Stimulated activated CD4-positive, alpha-beta T cell treated with anti-CD3 and anti-CD28 coated beads, Interleukin-2, amount 100 ng/mL, for 24 hours (primary cell): ENCODE measurements around the gene PANK1.
"Not testable (repeated sequence)": the region's sequence is repeated elsewhere in the genome, so short reads cannot be mapped to it uniquely, and the experiment has no call there.

Experiments
- DNase-seq, 2 donors: peaks; one replicate each; pipeline ENCODE4 v3.0.0-alpha.2; 2020

Gene PANK1

DNA sequence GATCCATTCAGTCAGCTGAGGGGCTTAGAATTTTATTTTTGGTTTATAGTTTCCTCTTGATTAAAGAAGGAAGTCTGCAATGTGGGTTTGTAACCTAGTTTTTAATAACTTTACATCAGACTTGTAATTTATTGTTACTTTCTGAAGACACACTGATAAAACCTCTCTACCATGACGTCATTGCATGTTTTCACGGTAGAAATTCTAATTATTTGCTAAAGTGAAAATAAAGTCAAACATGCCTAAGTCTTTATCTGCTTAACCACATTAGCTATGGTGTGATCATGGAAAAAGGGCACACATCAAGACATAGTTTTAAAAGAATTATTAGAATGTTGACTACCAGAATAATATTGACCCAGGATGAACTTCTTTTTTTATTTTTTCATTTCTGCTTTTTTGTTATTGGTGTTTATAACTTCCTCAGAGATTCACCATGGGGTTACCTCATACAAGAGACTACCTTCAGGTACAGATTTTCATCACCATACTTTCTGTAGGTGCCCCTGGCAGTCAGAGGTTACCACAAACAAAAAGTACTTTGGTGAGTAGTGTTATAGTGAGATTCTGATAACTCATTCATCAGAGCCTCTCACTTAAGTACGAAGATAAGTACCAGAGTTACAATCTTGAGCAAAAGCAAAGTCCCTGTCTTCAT lies 7.0 kb upstream of the PANK1 start:
- DNase-seq, result no peak

DNA sequence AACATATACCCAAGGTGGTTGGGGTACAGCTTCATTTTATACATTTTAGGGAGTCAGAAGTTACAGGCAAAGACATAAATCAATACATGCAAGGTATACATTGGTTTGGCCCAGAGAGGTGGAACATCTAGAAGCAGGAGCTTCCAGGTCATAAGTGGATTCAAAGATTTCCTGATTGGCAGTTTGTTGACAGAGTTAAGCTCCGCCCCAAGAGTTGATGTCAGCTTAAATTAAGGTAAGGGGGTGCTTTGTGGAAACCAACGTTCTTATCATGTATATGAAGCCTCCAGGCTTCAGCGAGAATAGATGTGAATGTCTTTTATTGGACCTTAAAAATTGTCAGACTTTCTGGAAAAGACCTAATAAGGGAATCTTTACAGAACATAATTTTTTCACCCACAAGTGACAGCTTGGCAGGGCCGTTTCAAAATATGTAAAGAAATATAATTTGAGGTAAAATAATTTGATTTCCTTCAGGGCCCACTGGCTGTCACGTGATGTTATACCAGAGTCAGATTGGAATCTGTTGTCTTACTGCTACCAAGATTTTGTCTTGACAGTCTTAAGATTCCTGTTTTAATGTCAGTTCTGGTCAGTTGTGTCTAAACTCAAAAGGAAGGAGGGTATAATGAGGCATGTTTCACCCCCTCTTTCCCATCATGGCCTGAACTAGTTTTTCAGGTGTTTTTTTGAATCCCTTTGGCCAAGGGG lies 6.3 kb upstream of the PANK1 start:
- DNase-seq, result no peak

DNA sequence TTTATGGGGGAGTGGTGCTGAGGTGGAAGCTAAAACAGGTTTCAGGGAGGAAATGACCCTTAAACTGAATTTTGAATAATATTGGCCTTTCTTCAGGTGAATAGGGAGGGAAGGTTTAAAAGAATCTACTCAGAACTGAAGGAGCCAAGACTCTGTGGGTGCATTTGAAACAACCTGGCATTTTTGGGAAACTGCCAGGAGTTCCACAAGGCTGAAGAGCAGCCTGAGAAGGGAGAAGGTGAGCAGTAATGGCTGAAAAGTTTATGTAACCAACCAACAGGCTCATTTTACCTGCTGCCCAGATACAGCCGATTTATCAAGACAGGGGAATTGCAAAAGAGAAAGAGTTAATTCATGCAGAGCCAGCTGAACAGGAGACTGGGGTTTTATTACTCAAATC lies 4.0 kb upstream of the PANK1 start:
- no peak for DNase-seq

DNA sequence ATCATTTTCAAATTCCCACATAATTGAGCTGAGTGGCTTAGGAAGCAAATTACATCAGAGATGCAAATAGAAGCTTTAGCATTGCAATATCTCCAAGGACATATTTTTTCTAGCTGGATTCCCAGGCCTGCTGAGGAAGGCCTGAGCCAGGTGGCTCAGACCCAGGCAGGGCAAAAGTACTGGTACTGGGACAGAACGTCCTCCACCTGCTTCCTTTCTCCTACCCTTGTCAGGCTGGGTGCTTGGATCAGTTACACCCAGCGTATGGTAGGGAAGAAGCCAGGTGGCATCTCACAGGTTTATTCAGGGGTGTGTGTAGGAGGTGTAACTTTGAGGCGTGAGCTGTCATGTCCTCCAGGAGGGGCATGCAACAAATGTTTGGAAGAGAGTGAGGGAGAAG lies 3.0 kb upstream of the PANK1 start:
- no peak for DNase-seq

DNA sequence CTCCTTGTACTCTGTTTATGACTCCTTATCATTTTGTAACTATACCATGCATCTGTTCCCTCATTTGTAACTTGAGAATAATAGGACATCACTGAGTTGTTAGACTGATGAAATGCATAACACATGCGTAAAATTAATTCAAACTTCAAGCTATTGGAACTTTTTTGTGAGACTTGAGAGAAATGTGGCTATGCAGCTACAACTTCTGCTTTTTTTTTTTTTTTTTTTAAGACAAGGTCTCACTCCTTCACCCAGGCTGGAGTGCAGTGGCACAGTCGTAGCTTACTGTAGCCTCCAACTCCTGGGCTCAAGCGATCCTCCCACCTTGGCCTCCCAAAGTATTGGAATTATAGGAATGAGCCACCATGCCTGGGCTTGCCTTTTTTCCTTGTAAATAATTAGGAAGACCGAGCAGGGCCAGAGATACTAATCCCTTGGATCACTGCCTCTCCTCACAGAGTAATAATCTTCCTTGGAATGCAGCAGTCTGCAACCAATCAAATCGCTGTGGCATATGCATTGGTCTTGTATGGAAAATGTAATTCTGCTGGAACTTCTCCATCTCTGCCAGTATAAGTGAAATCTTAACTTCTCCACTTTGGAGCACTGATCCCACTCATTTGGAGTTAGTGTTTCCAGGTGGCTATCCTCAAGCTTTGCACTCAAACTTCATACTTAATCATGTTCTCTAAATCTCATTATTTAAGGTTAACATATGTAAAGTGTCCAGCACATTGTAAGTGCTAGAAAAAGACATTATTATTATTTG lies 2.0 kb upstream of the PANK1 start:
- no peak for DNase-seq

DNA sequence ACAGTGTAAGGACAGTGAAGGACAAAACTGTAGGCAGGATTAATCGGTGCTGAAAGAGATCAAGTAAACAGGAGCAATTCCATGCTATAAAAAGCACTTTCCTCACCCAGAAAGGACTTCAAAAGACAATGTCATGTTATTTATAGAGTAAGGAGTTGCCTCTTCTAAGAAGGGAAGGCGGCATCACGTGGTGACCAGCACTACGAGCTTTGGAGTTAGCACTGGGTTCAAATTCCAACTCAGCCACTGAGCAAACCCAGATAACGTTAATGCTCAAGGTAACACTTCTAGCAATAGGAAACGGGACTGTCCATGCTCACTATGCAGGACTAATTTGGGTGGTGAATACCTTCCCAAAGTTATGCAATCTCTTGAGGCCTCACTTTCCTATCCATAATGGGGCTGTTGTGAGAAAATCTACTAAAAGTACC lies 715 bp upstream of the PANK1 start:
- DNase-seq, result peak in 1 of 2 donors; percentile 6

DNA sequence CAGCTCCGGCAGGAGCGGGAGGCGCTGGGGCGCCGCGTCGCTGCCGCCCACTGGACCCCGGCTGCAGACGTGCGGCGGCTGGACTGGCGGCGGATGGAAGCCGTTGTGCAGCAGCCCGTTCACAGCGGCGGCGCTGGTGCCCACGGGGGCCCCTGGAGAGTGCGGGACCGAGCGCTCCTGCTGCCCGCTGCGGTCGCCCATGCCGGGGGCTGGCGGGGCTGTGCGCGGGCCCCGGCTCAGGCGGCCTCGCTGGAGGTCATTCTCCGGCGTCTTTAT lies 413 bp downstream of the PANK1 start:
- no peak for DNase-seq

DNA sequence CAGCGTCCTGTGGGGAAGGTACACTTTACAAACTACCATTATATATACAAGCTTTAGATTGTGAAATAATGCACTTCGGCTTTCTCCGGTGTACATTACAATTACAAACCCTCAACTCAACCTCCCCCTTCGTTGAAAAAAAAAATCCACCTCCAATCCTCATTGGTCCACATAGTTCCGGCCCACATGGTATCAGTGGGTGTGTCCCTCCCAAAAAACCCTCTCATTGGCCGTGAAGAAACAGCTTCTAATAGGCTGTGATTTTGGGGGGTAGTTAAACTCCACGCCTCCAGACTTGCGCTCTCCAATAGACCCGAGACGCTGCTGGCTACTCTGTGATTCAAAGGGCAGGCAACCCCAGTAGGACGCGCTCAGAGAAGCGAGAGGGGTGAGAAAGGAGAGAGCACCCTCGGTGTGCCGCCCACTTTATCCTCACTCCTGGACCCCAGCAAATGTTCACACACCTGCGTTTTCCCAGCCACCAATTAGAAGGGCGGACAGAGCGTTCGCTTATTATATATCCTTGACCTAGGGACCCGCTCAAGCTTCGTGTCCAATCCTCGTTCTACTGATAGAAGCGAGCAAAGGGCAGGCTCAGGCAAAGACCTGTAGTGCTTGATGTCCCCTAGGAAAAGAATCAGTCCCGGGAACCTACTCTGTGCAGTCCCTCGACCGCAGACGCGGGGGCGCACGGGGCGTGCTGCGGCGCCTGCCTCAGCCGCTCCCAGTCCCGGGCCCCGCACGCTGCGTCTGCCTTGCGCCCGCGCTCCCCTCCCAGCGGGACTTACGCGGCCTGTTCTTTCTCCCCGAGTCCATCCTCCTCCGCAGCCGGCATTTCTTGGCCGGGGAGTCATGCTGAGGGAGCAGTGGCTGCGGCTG lies 991 bp downstream of the PANK1 start:
- DNase-seq, result peak; percentile 63 to 67

DNA sequence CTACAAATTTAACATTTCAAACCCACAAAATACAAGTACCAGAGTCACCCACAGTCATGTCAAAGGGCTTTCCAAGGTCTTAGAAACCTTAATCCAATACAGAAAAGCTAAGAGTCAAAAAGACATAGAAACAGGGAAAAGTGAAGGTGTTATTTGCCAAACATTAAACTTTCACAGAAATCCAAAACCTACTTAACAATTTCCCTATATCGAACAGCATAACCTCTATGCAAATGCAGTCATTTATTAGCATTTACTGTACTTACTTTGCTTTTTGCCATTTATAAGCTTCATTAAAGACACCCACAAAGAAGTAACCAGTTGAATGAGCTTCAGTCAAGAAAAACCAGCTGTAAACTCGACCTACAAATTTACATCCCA lies 1.6 kb downstream of the PANK1 start:
- no peak for DNase-seq

DNA sequence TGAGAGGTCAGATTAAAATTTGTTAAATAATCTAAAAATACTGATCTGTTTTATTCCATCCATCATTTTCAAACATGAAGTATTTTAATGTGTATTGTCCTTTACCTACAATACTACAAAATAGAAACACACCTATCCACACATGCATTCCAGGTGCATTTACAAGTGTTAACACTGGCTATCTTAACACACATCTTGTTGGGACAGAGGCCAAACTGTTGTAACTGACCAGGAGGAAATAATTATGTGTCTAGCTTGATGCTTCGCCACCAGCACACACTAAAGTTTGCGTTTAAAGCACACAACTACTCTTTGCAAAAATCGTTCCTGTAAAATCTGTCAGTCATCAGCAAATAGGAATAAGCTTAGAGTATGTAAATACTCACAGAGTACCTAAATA lies 2.8 kb downstream of the PANK1 start:
- DNase-seq, result no peak

DNA sequence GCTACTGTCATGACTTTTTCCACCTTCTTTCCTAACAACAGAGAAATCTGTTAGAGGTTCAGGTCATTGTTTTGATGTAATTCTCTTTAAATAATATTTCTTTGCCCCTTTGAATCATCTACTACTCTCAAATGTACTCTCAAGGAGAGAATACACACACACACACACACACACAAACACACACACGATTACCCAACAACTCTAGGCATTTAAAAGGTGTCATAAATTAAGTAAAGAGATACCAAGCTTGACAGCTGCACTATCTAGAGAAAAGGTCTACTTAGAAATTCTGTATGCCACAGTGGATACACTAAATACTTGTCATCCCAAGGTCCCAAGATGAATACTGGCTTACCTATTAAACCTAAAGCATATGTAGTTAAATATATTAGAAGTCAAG lies 4.8 kb downstream of the PANK1 start:
- DNase-seq, result no peak

DNA sequence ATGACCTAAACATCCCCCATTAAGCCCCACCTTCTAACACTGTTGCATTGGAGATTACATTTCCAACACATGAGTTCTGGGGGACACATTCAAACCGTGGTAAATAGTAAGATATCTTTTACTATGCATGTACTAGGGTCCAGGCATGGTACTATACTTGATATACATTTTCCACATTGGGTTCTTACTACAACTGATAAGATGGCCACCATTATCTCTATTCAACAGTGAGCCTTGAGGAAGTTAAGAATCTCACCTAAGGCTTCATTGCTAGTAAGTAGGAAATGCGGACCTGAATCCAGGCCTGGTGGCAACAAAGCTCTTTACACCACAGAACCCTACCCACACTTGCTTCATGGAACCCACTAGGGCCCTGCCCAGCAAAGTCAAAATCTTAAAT lies 5.7 kb downstream of the PANK1 start:
- DNase-seq, result no peak

DNA sequence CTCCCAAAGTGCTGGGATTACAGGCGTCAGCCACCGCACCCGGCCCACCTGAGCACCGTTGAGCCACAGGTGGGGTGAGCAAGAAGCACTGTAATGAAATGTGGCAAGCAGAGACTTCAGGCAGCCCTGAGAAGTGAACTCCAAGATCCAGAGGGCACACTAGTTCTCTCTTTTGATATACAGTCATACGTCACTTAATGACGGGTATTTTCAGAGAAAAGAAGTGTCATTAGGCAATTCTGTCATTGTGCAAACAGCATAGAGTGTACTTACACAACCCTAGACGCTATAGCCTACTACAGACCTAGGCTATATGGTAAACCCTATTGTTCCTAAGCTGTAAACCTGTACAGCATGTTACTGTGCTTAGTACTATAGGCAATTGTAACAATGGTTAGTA lies 7.9 kb downstream of the PANK1 start:
- no peak for DNase-seq

DNA sequence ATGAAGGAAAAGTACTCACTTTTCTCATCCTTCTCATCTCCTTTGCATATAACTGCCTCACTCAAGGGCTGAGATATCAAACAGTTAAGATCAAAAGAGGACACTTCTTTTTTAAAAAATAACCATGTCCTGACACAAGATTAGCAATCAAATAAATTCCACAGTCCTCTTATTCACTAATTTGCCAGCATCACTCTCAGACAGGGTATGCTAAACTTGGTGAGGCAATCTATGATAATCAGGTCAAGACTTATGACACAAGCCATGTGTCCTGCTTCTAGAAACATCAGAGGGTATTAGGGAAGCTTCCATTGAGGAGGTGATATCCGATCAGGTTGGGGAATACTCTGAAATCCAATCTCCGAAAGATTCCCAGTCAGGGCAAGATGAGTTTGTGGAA lies 10.4 kb downstream of the PANK1 start:
- DNase-seq, result no peak

DNA sequence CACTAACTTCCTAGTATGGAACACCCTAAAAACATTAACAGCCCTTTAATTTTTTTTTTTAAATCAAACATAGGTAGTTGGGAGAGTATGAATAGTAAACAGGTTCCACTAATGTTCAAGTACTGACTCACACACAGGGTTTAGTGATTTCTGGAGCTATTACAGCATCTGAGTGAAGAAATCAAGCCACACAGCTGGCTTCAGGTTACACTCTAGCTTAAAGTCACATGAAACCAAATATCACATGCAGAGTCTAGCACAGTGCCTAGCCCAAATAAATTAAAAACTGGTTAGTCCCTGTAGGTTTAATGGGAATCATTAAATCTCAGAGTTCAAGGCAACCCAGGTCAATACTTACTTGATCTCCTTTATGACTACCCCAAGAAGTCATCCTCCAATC lies 11.6 kb downstream of the PANK1 start:
- no peak for DNase-seq

DNA sequence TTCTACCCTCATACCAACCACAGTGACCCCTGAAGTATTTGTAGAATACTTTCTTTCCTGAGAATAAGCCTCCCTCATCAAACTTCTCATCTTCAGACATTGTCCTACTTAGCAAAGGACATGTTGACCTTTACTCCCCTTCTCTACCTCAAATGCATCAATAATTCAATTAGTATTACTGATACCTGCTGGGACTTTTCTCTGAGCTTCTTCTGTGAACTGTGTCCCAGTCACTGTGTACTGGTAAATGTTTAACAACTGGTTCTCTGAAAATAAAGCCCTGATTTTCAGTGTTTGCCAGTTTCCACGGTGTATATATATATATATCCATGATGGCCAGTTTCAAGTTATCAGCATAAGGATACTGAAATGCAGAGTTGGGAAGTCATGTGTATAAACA lies 12.2 kb downstream of the PANK1 start:
- no peak for DNase-seq

DNA sequence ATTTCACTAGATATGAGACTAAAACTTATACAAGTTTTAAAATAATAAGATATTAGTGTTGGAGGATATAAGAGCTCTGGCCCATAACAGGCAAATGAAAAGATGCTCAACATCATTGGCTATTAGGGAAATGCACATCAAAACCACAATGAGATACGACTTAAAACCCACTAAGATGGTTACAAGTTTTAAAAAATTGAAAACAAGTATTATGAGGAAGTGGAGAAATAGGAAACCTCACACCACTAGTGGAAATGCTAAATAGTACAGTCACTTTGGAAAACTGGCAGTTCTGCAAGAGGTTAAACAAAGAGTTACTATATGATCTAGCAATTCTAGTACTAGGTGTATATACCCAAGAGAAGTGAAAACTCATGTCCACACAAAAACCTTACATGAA lies 17.2 kb downstream of the PANK1 start:
- DNase-seq, result no peak

DNA sequence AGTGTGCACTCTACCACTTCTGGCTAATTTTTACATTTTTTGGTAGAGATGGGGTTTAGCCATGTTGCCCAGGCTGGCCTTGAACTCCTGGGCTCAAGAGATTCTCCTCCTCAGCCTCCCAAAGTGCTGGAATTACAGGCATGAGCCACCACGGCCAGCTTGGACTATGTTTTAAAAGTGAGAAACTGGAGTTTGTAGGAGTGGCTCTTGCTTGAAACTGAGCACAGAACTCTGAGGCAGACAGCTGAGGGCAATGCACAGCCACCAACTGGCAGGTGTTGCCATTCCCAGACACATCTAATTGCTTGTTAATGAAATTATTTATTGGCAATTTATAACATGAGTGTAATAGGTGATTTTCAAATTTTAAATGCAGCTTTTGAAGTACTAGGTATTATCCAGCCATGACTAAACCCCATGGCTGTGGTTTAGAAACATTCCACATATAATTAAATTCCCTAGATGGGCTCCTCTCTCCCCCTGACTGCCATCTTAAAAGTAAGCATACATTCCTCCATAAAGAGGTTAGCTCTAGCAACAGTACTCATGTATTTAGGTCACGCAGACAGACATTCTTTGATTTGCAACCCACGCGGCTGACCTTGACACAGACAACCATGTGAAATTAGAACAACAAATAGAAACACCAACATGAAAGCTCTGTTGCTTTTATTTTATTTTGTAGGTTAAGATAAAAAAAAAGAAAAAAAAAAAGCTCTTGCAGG lies 19.8 kb downstream of the PANK1 start:
- DNase-seq, result no peak

DNA sequence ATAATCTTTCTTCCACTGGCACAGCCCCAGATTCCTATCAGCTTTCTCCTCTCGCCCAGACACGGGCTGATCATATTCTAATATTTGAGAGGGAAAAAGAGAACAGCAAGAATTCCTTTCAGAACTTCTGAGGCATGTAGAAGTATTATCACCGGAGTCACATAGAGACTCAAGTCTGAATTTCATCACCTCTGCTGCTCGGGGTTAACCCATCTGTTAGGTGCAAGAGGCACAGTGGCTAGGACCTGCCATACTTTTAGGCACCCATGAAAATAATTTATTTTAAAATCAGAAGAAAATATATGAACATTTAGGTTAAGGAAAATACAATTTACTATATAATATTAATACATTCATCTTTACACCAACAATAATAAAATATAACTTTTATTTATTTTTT lies 21.0 kb downstream of the PANK1 start:
- no peak for DNase-seq

DNA sequence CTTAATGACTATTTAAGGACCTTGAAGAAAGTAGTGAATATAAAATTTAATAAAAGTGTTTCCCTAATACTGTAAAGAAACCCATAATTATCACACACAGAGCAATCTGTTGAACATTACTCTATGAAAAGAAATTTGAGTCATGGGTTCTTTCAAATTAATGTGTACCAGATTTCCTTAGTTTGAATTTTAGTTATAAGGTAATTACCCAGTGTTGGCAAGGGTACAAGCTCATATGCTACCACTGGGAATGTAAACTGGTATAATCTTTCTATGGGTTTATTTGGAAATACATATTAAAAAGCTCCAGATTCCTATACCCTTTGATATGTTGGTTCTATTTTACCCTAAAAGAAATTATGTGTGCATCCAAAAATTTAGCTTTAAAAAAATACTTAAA lies 22.9 kb downstream of the PANK1 start:
- DNase-seq, result no peak

DNA sequence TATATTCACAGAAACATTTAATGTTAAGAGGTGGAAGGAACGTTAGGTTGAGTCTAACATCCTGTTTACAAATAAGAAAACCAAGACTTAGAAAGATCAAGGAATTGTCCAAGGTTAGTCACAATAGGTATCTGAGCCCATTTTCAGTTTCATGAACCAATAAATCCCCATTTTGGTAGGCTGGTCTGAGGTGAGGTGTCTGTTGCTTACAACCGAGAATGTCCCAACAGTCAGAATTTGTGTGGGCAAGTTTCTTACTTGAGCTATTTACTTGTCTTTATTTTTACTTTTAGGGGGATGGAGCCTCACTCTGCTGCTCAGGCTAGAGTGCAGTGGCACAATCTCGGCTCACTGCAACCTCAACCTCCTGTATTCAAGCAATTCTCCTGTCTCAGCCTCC lies 23.6 kb downstream of the PANK1 start:
- no peak for DNase-seq

DNA sequence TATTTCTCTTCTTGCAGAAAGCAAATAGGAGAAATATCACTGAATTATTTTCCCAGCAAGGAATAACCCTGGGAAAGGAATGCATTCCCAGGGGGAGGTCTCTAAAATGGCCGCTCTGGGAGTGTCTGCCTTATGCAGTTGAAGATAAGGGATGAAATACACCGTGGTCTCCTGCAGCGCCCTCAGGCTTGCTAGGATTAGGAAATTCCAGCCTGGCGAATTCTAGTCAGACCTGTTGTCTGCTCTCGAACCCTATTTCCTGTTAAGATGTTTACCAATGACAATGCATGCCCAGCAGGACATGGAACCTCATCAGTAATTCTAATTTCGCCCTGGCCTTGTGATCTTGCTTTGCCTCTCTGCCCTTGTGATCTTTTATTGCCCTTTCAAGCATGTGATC lies 24.7 kb downstream of the PANK1 start:
- DNase-seq, result not testable (repeated sequence)

DNA sequence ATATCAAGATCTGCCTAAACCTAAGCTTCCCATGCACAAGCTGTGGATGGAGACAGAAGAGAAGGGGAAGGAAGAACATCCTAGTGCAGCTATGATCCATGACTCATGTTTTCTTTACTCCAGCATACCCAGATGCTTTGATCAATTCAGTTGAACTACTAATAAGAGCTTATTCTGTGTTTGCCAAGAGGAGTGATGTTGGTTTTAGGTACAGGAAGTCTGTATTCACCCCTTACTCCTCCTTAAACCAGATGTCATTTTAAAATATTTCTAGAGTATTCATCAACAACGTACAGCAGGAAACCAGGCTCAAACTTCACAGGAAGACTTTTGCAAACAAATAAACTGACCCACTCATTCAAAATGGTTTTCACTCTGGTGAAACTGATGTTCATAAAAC lies 29.2 kb downstream of the PANK1 start:
- no peak for DNase-seq
